ENCODE measurements around the gene NGLY1.

The NGLY1 gene

GRCh38 chr3:25707268-25707926, 75.8 kb downstream of the NGLY1 start:
- DNase-seq: no peak

- DNase-seq: no peak
Observed at GRCh38 chr3:25706213-25706612, 77.0 kb downstream of the NGLY1 start.

- DNase-seq: no peak
Observed at GRCh38 chr3:25697553-25697952, 85.7 kb downstream of the NGLY1 start.

- no peak for DNase-seq
Observed at GRCh38 chr3:25695731-25696420, 87.4 kb downstream of the NGLY1 start.

- no peak for DNase-seq
Observed at GRCh38 chr3:25693238-25693637, 90.0 kb downstream of the NGLY1 start.

- no peak for DNase-seq
Observed at GRCh38 chr3:25692341-25692740, 90.9 kb downstream of the NGLY1 start.

GRCh38 chr3:25690768-25691533, 92.3 kb downstream of the NGLY1 start:
- DNase-seq: no peak

- DNase-seq: no peak
Observed at GRCh38 chr3:25689226-25689625, 94.0 kb downstream of the NGLY1 start.

- no peak for DNase-seq
Observed at GRCh38 chr3:25687742-25688141, 95.5 kb downstream of the NGLY1 start.

- DNase-seq: no peak
Observed at GRCh38 chr3:25686766-25687165, 96.5 kb downstream of the NGLY1 start.

GRCh38 chr3:25683882-25684281, 99.4 kb downstream of the NGLY1 start:
- no peak for DNase-seq

GRCh38 chr3:25683410-25683809, 99.8 kb downstream of the NGLY1 start:
- DNase-seq: no peak

GRCh38 chr3:25679642-25680302, 103.5 kb downstream of the NGLY1 start:
- no peak for DNase-seq

GRCh38 chr3:25679166-25679565, 104.1 kb downstream of the NGLY1 start:
- DNase-seq: no peak

GRCh38 chr3:25678581-25678980, 104.7 kb downstream of the NGLY1 start:
- no peak for DNase-seq

- no peak for DNase-seq
Observed at GRCh38 chr3:25677121-25677520, 106.1 kb downstream of the NGLY1 start.

GRCh38 chr3:25674670-25675069, 108.6 kb downstream of the NGLY1 start:
- no peak for DNase-seq

GRCh38 chr3:25673738-25674298, 109.4 kb downstream of the NGLY1 start:
- DNase-seq: no peak
